HG02763 (cell line): ENCODE measurements around the gene PLA2R1.

ENCODE experiments used
- ATAC-seq: cut with Tn5 transposase; IDR thresholded peaks from one replicate; pipeline ENCODE4 v1.9.1; 2021; ENCODE audit warnings: mild to moderate bottlenecking, moderate library complexity; ENCODE audit not compliant: unreplicated experiment

Gene PLA2R1

DNA sequence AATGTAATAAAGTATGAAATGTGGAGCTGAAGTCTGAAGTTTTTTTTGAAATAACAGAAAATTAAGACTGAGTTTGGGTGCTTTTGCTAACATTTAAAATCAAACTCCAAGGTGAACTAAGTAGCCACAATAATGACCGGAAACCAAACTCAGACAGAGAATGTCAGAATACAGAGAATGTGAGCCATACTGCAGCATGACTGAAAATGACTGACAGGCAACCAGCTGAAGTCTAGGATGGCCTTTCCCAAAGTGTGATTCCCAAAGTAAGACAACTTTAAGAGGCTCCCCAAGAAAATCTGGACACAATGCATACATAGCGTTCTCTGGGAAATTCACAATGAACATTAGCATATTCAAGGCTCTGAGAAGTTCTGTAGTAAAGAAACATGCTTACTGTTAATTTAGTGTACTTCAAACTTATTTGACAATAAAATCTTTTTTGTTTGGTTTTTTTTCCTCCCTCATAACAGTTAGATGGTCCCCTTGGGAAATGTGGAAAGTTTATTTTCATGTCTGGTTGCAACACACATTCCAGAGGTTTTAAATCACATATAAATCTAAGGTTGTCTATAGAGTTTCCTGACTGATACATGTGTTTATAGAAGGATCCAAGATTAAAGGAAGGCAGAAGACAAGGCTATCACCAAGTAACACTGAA, 28.6 kb downstream of the PLA2R1 start:
- no peak for ATAC-seq

DNA sequence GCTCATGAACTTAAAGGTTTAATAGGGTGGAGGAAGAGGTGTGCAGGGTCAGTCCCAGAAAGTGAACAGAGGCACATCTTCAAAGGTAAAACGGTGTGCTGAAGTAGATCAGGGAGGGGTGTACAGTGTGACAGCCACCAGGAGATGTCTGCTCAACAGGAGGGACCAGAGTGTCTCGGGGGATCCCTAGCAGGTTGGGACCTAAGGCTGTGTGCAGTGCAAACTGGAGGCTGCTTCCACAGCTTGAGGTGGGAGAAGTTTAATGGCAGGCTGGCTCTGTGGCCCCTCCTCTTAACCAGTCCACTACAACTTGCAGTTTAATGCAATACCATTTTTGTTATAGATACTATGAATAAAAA, 33.2 kb downstream of the PLA2R1 start:
- ATAC-seq = no peak

DNA sequence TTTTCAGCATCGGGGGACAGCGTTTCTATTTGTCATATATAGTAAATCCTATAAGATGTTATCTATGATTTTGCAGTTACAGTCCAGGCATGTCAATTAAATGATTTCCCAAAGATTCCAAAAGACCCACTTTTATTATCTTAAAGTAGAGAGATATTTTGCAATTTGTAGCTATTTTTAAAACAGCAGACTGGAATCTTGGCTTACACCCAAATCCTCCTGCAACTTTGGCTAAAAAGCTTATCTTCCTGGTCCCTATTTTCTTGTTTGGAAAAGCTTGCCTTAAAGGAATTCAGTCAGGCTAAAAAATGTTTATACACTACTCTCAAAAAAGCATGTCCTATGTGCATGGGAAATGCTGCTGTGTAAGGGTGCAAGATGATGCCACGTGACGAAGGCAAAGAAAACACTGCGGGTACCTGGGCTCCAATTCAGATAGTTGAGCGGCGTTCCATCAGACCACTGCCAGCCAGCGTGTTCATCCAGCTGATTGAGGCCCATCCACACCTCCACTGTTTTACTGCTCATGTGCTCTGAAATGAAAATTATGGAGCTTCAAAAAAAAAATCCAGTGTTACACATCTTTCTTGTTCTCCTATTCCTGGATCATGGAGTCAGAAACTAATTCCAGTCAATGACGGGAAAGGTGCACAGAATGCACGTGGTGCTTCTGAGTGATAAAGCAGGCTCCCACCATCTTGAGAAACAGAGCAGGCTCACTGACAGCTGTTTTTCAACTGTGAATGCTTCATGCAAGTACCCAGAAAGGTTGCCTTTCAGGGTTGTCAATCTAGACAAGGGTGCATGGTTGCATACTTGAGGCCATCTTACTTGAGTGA, 33.8 kb downstream of the PLA2R1 start:
- no peak for ATAC-seq

DNA sequence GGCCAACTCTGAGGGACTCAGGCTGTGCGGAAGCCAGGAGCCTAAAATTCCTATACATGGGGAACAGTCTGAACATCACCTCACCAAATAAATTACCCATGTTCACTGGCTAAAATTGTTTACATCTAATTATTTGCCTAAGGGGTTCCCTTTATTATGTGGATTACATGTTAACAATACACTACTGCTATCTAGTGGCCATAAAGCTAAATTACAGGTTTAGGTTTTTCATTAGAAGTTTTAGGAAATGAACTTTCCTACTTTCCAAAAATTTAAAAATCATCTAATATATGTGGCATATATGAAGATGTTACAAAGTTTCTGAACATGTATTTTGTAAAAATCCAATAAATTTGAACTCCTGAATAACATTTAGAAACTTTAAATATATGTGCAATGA, 40.3 kb downstream of the PLA2R1 start:
- no peak for ATAC-seq

DNA sequence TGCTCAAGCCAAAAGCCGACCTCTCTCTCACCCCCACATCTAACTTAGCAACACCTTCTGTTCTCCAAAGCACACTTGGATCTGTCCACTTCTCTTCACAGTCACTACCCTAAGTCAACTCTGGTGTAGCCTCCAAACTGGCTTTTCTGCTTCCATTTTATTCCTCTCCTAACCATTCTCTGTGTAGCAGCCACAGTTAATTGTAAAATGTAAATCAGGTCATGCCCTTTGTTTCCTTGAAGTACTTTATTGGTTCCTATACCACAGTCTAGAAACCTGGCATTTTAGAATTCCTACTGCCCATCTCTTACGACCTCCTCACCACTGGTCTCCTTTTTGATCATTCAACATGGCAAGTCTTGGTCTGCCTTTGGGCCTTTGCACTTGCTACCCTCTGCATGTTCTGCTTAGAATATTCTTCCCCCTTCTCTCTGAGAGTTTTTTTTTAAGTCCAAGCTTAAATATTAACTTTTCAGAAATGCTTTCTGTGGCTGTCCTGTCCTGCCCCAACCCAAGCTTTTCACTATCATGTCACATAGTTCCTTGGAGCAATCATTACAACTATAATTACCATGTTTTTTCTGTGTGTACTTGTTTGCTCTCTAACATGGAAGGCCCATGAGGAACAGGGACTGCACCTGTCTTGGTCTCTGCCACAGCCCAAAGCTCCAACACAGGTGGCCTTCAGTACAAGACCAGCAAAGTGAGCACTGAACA, 42.9 kb downstream of the PLA2R1 start:
- no peak for ATAC-seq

DNA sequence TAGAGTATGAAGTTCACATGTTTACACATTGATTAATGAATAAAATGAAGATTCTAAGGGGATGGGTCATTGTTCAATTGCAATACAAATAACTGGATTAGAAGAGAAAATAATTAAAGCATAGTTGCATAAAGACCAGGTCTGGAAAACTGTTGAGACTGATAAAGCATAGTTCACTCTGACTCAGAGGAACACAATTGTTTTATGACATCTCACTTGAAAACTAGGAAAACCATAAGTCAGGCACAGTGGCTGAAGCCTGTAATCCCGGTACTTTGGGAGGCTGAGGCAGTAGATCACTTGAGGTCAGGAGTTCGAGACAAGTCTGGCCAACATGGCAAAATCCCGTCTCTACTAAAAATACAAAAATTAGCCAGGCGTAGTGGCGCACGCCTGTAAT, 46.7 kb downstream of the PLA2R1 start:
- no peak for ATAC-seq

DNA sequence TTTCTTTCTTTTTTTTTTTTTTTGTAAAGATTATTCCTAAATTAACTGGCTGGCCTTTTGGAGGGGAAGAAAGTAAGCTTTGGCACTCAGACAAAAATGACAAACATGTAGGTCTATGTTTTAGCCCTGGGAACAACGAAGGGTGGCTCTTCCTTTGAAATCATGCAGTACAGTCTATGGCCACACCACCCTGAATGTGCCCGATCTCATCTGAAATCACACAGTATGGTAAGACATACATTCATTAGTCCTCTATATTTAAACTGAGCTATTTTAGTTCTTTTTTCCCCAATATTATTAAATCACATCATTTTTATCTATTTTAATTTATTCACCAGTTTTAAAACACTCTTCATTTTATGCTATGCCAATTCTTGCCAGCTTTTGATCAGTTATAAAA, 48.2 kb downstream of the PLA2R1 start:
- no peak for ATAC-seq

DNA sequence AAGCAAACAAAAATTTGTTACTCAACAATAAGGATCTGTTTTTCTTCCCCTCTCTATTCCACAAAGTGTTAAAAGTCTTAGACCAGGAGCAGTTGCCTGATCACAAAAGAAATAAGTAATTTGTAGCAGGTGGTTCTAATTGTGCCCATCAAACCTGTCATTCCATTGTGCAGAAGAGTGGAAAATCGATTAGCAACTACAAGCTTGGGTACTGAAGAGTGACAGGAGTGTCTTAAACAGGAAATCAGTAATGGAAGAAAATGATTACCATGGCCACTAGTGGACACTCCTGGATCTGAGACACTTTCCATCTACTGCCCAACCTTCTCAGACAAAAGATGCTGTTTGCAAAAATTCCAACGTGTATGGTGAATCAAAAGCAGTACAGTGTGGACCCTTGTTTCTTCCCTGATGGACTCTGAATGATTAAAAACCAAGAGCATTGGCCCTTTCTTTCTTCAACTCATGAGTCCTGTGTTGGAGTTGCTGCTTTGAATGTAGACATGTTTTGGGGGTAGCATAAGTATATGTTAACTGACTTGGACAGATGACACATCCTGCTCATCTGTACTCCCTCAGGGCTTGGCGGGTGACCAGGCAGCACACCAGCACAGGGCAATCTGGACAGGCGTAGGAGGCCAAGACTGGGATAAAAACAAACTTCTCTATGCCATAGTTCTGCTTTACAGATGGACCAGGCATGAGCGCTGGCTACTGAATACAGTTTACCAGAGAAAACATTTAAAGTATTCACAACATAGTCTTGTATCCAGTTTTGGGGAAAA, 51.9 kb downstream of the PLA2R1 start:
- ATAC-seq = no peak

DNA sequence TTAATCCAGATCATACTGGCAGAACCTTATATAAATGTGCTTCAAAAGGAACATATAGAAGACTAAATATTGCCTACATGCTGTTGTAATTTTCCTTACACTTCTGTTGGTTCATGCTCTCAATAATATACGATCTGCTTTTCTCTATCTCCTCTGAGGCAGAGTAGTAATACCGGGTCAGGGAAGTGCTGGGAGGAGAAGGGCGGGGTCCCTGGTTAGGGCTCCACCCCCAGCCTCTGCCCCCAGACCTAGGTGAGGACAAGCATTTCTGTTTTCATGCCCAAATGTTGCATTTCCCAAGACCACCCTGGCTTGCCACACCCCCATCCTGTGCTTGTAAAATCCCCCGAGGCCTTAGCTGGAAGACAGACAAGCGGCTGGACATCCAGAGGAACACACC, 55.3 kb downstream of the PLA2R1 start:
- ATAC-seq = no peak

DNA sequence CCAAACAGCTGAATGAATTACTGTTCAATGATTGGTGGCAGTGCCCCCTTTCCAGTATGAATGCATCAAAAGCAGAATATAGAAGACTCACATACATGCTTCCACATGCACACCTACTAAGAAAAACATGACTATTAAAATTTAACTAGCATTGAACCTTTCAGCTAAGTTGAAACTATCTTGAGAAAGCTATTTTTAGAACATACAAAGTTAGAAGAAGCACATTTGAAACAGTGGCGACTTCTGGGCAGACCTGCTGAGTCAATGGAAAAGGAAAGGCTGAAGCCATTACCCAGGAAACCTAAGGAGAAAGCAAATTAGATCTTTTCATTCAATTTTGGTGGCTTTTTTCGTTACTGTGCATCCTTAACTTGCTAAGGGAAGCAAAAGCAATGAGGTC, 55.9 kb downstream of the PLA2R1 start:
- ATAC-seq = peak; percentile 54

DNA sequence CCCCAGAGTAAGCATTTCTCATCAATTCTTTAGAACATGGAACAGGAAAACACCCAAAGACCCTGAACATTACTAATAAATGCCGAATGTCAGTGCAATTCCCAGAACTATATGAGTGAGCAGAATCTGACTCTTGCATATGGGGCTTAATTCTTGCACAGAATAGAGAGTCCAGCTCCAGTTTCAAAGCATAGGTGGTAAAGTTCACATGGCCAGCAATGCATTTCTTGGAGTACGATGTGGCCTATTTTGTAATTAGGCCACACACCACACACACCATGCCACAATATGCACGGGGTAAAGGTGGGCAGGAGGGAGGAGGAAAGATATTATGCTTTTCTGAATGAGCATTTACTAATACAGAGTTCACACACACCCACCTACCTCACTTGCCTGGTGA, 56.5 kb downstream of the PLA2R1 start:
- ATAC-seq = peak; percentile 11

DNA sequence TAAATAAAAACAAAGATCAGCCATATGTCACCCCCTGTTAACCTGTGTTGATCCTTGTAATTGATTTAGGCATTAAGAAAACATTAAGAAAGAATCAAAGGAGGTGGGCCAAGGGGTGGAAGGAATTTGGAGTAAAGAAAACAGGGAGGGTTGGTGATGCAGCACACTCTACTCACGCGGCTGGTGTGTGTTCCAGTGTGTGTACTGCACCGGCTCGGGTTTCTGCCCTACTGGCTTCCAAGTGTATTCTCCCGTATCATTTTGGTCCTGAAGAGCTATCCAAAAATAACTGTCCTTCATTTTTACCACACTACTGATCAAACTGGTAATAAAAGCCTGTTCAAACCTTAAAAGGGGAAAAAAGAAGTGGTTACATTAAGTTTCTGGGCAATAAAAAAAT, 56.9 kb downstream of the PLA2R1 start:
- ATAC-seq = no peak

DNA sequence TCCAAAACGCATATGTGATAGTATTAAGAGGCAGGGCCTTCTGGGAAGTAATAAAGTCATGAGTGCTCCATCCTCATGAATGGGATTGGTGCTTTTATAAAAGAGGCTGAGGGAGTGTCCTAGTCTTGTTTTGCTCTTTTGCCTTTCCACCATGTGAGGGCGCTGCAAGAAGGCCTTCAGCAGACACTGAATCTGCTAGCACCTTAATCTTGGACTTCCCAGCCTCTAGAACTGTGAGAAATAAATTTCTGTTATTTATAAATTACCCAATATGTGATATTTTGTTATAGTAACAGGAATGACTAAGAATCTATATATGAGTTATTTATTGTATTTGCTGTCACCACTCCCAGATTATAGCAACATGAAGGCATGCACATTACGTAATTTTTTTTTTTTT, 63.5 kb downstream of the PLA2R1 start:
- ATAC-seq = no peak

DNA sequence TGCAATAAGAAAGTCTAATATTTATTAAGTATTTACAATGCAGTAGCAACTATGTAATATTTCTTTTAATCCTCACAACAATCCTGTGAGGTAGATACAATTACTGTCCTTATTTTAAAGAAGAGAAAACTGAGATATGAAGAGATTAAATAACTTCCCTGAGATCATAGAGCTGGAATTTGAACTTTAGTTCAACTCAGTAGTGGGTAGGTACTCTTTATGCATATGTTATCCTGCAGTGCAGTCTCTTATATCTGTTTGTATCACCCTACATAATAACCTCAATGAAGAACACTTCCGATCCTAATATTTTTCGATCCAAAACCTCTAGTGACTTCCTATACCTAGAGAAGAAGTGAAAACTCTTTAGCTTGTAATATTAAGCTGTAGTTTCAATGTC, 64.2 kb downstream of the PLA2R1 start:
- ATAC-seq = no peak

DNA sequence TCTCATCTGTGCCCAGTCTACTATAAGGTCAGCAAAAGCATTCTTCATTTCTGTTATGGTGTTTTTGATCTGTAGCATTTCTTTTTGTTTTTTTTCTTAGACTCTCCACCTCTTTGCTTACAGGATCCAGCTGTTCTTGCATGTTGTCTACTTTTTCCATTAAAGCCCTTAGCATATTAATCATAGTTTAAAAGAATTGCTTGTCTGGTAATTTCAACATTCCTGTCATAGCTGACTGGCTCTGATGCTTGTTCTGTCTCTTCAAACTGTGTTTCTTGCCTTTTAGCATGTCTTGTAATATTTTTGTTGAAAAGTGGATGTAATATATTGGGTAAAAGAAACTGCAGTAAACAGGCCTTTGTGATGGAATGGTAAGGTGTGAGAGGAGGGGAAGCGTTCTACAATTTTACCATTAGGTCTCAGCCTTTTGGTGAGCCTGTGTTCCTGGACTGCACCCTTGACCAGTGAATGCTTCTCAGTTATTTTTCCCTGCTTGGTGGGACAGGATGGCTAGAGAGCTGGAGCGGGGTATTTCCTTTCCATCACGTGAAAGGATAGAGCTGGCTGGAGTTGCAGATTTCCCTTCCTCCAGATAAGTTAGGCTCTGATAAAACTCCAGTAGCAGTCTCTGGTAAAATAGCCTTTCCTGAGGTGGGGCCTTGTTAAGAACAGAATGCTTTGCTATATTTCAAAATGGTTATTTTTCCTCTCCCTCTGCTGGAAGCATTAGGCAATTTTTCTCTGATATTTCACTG, 65.4 kb downstream of the PLA2R1 start:
- no peak for ATAC-seq

DNA sequence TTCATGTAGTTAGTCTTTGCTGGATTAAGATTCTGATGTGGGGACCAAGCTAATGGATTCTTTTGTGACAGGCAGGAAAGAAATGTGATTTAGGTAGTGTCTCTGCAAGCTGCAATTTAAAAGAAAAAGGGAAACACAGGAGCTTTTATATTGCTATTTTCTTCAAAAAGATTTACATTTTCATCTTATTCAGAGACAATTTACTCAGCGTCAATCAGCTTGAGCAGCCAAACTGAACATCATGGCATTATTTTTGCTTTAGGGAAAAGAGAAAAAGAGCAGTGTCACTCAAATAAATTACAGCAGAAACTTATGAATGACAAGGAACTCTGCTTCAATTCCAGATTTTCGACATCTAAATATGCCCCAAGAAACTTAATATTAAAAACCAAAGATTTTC, 67.4 kb downstream of the PLA2R1 start:
- ATAC-seq = no peak

DNA sequence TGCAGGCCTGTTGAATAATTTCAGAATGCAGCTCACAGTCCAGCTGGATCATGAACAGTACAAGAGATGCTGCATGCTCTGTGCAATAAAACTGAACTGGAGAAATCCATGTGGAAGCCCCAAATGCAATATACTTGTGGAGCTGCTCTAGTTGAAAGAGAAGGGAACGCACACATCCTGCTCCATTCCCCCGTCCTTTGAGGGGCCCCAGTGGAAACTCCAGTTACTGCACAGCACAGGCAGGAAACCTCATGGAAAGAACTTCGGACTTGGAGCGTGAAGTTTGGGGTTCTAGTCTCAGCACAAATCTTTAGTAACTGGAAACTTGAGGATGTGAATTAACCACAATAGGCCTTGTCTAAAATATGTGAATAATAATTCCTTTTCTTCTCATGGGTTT, 73.2 kb downstream of the PLA2R1 start:
- ATAC-seq = no peak

DNA sequence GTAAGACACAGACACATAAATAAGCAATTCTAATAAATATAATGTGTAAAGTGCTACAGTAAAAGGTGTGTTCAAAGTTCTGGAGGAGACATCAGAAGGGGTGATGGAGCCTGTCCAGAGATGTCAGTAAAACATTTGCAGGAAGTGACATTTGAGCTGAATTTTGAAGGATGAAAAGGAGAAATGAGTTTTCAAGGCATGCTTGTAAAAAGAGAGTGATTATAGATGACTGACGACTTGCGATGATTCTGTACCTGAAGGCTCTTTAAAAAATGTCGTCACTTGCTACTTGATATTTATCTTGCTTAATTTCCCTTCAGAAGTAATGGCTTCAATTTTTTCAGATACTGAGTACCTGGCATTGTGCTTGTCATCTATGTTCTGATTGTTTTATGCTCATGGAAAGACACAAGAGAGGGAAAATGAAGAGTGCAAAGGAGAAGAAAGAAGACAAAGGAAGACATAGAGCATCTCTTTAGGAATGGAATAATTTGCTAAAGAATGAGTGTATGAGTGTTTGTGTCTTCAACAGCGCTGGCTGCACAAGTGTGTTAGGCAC, 73.9 kb downstream of the PLA2R1 start:
- no peak for ATAC-seq

DNA sequence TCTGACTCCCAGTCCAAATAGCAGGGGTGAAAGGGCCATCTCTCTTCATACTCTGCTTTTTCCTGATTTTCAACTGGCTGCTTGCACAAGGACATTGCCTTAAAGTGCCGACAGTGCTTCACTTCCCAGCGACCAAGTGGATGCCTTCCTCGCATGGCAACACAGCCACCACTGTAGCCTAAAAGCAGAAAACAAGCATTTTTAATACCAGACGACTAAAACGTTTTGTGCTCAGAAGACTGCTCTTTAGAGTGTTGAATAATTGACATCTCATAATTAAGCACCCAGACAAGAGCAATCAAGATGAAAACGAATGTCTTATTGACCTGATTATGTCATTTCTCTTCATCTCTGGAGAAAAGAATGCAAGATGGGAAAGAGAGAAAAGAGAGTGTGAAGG, 75.2 kb downstream of the PLA2R1 start:
- no peak for ATAC-seq

DNA sequence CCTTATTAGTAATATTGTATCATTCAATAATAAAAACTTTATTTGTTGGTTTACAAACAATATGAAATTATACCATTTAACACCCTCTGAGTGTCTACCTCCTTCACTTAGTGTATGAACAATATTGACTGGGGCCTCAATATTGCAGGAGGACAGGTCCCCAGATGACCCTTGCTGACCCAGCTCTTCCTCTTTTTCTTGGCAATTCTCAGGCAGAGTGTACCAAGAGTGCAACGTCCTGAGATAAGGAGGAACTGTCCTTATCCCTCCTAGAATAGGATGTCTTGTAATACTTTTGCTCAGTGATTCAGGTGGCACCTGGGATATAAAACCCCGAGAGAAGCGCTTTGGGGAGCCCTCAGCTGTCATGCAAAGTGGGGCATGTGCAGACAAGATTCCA, 76.8 kb downstream of the PLA2R1 start:
- ATAC-seq = no peak
